ENCODE results near the gene DNAJC10.

DNA sequence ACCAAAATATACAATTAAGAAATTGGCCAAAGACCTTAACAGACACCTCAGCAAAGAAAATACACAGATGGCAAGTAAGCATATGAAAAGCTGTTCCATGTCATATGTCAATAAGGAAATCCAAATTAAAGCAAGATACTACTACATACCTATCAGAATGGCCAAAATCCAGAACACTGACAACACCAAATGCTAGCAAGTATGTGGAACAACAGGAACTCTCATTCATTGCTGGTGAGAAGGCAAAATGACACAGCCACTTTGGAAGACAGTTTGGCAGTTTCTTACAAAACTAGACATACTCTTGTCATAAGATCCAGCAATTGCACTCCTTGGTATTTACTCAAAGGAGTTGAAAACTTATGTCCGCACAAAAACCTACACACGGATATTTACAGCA is 20.3 kb upstream of the DNAJC10 start:
- TF ChIP-seq SMC3 (IDR thresholded peaks at IDR 0.05; ENCODE audit: low read depth, low read length) (no peak), POLR2A (IDR thresholded peaks at IDR 0.05; ENCODE audit: low read depth, low read length) (no peak), CEBPB (IDR thresholded peaks at IDR 0.05; ENCODE audit: low read depth, low read length) (no peak), FOS (IDR thresholded peaks at IDR 0.05; ENCODE audit: low read depth, low read length) (no peak), MAFK (IDR thresholded peaks at IDR 0.05; ENCODE audit: low read depth, low read length) (no peak), CTCF (conservative IDR thresholded peaks at IDR 0.05; ENCODE audit: low read depth, low read length) (no peak), RAD21 (IDR thresholded peaks at IDR 0.05; ENCODE audit: low read length) (no peak), RFX5 (IDR thresholded peaks at IDR 0.05; ENCODE audit: low read depth, low read length) (no peak), BHLHE40 (IDR thresholded peaks at IDR 0.05; ENCODE audit: low read depth, low read length) (no peak), RCOR1 (IDR thresholded peaks at IDR 0.05; ENCODE audit: insufficient replicate concordance, low read length) (no peak)
